OCI-LY3 (cell line): ENCODE measurements around the gene APBB2.

Source experiments
- H2AFZ ChIP-seq: fragments of 200-600, 300-600 bp; shearing (Covaris generic); 2 replicates; pipeline ENCODE4 v1.6.0; 2014; ENCODE audit warnings: antibody characterized with exemption, low read depth, low read length
- H3K27ac ChIP-seq: fragments of 200-600, 300-600 bp; sonication (generic); 2 replicates; pipeline ENCODE4 v1.5.1; 2014; ENCODE audit warnings: mild to moderate bottlenecking, low read length, moderate library complexity, mixed read lengths
- H3K27me3 ChIP-seq: fragments of 200-600, 300-600 bp; sonication (generic); 2 replicates; pipeline ENCODE4 v1.6.1; 2014; ENCODE audit warnings: low read depth, low read length, mixed read lengths
- H3K36me3 ChIP-seq: fragments of 200-600, 300-600 bp; sonication (generic); replicated peaks from 2 replicates; pipeline ENCODE3; 2014; ENCODE audit warnings: low read depth, low read length, mixed read lengths
- H3K4me1 ChIP-seq: fragments of 300-600, 200-600 bp; sonication (generic); 2 replicates; pipeline ENCODE4 v1.6.1; 2014; ENCODE audit warnings: low read length, mixed read lengths
- H3K4me2 ChIP-seq: fragments of 200-600, 300-600 bp; sonication (generic); 2 replicates; pipeline ENCODE4 v1.6.1; 2014; ENCODE audit warnings: low read length, mixed read lengths
- H3K4me3 ChIP-seq: fragments of 300-600, 200-600 bp; sonication (generic); 2 replicates; pipeline ENCODE4 v1.5.1; 2014; ENCODE audit warnings: antibody characterized with exemption, mild to moderate bottlenecking, low read length, moderate library complexity
- H3K79me2 ChIP-seq: fragments of 300-600, 200-600 bp; shearing (Covaris generic); 2 replicates; pipeline ENCODE4 v1.6.1; 2014; ENCODE audit warnings: mild to moderate bottlenecking, low read length, mixed read lengths
- H3K9ac ChIP-seq: fragments of 300-600, 200-600 bp; shearing (Covaris generic); 2 replicates; pipeline ENCODE4 v1.6.0; 2014; ENCODE audit warnings: mild to moderate bottlenecking, low read length, moderate library complexity
- H3K9me3 ChIP-seq: fragments of 200-600, 300-600 bp; shearing (Covaris generic); 2 replicates; pipeline ENCODE4 v1.6.1; 2014; ENCODE audit warnings: low read length, mixed read lengths; ENCODE audit not compliant: insufficient read depth
- H4K20me1 ChIP-seq: fragments of 200-600, 300-600 bp; sonication (generic); 2 replicates; pipeline ENCODE4 v1.6.1; 2016; ENCODE audit warnings: low read length, mixed read lengths; ENCODE audit not compliant: insufficient read depth
- EZH2phosphoT487 ChIP-seq: fragments of 200-600 bp; shearing (Covaris generic); IDR thresholded peaks from 2 replicates; pipeline ENCODE4 v1.6.1; 2018; ENCODE audit warnings: antibody characterized with exemption, mixed run types, low read depth
- TF ChIP-seq, protein P1 (sequence below): fragments of 200-600, 300-600 bp; sonication (generic); IDR thresholded peaks from 2 replicates; pipeline ENCODE4 v1.5.1; 2014; ENCODE audit warnings: antibody characterized with exemption, low read length, low read depth

APBB2 gene

GRCh38 chr4:40992472-40993295 lies 221.7 kb downstream of the APBB2 start:
- Histone ChIP-seq H3K4me3 (no peak overlapping the region), H3K9ac (no peak overlapping the region), H3K4me1 (no peaks in the 10 kb centered on the region)

DNA sequence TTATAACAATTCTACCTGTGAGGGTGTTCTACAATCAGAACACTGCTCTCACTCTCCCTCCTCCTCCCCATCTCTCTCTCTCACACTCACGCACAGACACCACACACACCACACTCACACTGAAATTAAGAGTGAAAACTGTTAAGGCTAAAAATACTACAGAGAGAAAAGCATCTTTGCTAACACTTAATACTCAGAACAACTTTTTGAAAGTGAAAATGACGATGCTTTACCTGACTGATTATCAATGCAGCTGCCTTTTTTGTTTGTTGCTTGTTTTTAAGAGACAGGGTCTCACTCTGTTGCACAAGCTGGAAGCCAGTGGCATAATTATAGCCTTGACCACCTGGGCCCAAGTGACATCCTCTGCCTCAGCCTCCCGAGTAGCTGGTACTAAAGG lies 222.4 kb downstream of the APBB2 start:
- H3K4me3 ChIP-seq, result no peak overlapping the region

More at GRCh38 chr4:40992472-40993295, 221.7 kb downstream of the APBB2 start:
- Histone ChIP-seq H3K27me3 (peaks cover 18% of the 10 kb centered on the region; the same call in 1 of the 2 replicates), H3K4me2 (no peak overlapping the region), H3K27ac (no peak overlapping the region), H4K20me1 (no peaks in the 10 kb centered on the region), H3K9me3 (no peaks in the 10 kb centered on the region), H2AFZ (no peak overlapping the region; the same call in 1 of the 2 replicates), H3K36me3 (no peaks in the 10 kb centered on the region), H3K79me2 (no peaks in the 10 kb centered on the region)
- TF ChIP-seq, protein P1, sequence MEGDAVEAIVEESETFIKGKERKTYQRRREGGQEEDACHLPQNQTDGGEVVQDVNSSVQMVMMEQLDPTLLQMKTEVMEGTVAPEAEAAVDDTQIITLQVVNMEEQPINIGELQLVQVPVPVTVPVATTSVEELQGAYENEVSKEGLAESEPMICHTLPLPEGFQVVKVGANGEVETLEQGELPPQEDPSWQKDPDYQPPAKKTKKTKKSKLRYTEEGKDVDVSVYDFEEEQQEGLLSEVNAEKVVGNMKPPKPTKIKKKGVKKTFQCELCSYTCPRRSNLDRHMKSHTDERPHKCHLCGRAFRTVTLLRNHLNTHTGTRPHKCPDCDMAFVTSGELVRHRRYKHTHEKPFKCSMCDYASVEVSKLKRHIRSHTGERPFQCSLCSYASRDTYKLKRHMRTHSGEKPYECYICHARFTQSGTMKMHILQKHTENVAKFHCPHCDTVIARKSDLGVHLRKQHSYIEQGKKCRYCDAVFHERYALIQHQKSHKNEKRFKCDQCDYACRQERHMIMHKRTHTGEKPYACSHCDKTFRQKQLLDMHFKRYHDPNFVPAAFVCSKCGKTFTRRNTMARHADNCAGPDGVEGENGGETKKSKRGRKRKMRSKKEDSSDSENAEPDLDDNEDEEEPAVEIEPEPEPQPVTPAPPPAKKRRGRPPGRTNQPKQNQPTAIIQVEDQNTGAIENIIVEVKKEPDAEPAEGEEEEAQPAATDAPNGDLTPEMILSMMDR, result no peak
- no peak for TF ChIP-seq EZH2phosphoT487

DNA sequence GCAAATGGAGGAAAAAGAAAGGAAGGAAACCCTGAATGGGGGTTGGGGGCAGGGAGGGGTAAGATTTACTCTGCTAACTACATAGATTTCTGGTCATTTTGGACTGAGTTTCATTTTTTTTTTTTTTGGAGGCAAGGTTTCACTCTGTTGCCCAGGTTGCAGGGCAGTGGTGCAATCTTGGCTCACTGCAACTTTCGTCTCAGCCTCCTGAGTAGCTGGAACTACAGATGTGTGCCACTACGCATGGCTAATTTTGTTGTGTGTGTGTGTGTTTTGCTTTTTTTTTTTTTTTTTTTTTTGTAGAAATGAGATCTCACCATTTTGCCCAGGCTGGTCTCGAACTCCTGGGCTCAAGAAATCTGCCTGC lies 223.5 kb downstream of the APBB2 start:
- no peak overlapping the region for H3K27ac ChIP-seq
- H3K36me3 ChIP-seq, result no peaks in the 10 kb centered on the region
- H3K27me3 ChIP-seq, result peaks cover 6% of the 10 kb centered on the region; the same call in 1 of the 2 replicates
- H3K4me3 ChIP-seq, result no peak overlapping the region
- no peak overlapping the region for H3K9ac ChIP-seq
- no peak overlapping the region for H2AFZ ChIP-seq
- H3K79me2 ChIP-seq, result no peaks in the 10 kb centered on the region
- no peaks in the 10 kb centered on the region for H3K9me3 ChIP-seq
- H3K4me1 ChIP-seq, result no peaks in the 10 kb centered on the region
- no peaks in the 10 kb centered on the region for H4K20me1 ChIP-seq
- TF ChIP-seq EZH2phosphoT487, result no peak
- H3K4me2 ChIP-seq, result no peak overlapping the region

More for the DNA sequence above, 222.4 kb downstream of the APBB2 start:
- Histone ChIP-seq H3K36me3 (no peaks in the 10 kb centered on the region), H3K4me1 (no peaks in the 10 kb centered on the region), H3K9ac (no peak overlapping the region), H3K4me2 (no peak overlapping the region), H3K27me3 (peaks cover 12% of the 10 kb centered on the region; the same call in 1 of the 2 replicates), H3K79me2 (no peaks in the 10 kb centered on the region), H2AFZ (no peak overlapping the region), H3K9me3 (no peaks in the 10 kb centered on the region), H4K20me1 (no peaks in the 10 kb centered on the region), H3K27ac (no peak overlapping the region)
- TF ChIP-seq, protein P1, result no peak
- no peak for TF ChIP-seq EZH2phosphoT487

- no peak overlapping the region for H3K4me2 ChIP-seq
- TF ChIP-seq, protein P1, result no peak
- TF ChIP-seq EZH2phosphoT487, result no peak
- no peak overlapping the region for H3K27ac ChIP-seq
- no peaks in the 10 kb centered on the region for H3K36me3 ChIP-seq
- H3K9ac ChIP-seq, result no peak overlapping the region
- H3K4me3 ChIP-seq, result no peak overlapping the region
- no peak overlapping the region for H2AFZ ChIP-seq
- H3K9me3 ChIP-seq, result no peaks in the 10 kb centered on the region
- H3K27me3 ChIP-seq, result peaks cover 3% of the 10 kb centered on the region; the same call in 1 of the 2 replicates
- H3K79me2 ChIP-seq, result no peaks in the 10 kb centered on the region
- no peaks in the 10 kb centered on the region for H3K4me1 ChIP-seq
- no peaks in the 10 kb centered on the region for H4K20me1 ChIP-seq
Measured at GRCh38 chr4:40990236-40990898, 224.0 kb downstream of the APBB2 start.
